Measurements from ENCODE around the gene ACSS3.
"Not testable (repeated sequence)": the region's sequence is repeated elsewhere in the genome, so short reads cannot be mapped to it uniquely, and the experiment has no call there.

ACSS3 gene, protein sequence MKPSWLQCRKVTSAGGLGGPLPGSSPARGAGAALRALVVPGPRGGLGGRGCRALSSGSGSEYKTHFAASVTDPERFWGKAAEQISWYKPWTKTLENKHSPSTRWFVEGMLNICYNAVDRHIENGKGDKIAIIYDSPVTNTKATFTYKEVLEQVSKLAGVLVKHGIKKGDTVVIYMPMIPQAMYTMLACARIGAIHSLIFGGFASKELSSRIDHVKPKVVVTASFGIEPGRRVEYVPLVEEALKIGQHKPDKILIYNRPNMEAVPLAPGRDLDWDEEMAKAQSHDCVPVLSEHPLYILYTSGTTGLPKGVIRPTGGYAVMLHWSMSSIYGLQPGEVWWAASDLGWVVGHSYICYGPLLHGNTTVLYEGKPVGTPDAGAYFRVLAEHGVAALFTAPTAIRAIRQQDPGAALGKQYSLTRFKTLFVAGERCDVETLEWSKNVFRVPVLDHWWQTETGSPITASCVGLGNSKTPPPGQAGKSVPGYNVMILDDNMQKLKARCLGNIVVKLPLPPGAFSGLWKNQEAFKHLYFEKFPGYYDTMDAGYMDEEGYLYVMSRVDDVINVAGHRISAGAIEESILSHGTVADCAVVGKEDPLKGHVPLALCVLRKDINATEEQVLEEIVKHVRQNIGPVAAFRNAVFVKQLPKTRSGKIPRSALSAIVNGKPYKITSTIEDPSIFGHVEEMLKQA

GRCh38 chr12:81077686-81078441 lies at the start of gene ACSS3:
Gene ACSS3, plus strand, starts transcription at chr12:81078079. Its CDS starts 42 bp downstream, at chr12:81078121.
- no peak for DNase-seq

- no peak for DNase-seq
These were observed 43.0 kb upstream of the ACSS3 start for GRCh38 chr12:81034926-81035325.

DNA sequence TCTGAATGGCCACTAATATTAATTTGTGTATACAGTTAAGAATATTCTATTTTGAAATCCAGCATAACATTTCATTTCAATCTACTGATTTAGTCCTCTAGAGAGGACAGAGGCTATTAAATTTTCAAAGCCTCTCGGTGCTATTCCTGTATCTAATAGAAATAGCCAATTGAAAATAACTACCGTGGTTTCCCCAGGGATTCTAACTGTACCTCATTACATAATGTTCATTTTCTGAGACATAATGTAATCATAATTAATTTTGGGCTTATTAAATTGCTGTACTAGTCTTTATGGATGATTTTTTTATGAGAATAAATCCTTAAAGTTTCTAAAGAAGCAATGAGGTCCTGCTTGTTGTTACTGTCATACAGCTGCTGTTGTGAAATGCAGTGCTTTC lies 38.6 kb upstream of the ACSS3 start:
- DNase-seq: no peak

- no peak for DNase-seq
These were observed 33.7 kb upstream of the ACSS3 start for GRCh38 chr12:81043979-81044740.

DNA sequence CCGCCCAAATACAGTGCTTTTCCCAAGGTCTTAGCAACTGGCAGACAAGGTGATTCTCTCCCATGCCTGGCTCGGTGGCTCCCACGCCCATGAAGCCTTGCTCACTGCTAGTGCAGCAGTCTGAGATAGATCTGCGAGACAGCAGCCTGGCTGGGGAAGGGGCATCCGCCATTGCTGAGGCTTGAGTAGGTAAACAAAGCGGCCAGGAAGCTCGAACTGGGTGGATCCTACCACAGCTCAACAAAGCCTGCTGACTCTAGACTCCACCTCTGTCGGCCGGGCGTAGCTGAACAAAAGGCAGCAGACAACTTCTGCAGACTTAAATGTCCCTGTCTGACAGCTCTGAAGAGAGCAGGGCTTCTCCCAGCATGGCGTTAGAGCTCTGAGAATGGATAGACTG lies 12.9 kb upstream of the ACSS3 start:
- not testable (repeated sequence) for DNase-seq

- DNase-seq: no peak
These were observed 7.0 kb upstream of the ACSS3 start for GRCh38 chr12:81070846-81071245.

GRCh38 chr12:81075539-81075938 lies 2.3 kb upstream of the ACSS3 start:
- DNase-seq: no peak

DNA sequence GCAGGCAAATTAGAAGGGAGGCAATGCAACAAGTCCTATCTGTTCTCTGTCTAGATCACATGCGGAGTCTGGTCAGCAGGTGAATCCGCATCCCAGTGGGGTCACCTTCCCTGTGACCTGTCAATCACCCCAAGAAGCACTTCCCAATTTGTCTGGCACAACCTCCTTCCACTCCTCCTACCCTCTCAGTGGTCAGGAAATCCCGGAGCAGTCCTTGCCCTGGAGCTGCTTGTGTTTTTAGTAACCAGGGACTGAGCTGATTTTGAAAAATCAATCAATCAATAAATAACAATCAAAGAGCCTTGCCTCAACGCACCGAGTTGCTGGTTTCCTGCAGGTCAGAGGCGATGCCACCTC lies 572 bp upstream of the ACSS3 start:
- no peak for DNase-seq

DNA sequence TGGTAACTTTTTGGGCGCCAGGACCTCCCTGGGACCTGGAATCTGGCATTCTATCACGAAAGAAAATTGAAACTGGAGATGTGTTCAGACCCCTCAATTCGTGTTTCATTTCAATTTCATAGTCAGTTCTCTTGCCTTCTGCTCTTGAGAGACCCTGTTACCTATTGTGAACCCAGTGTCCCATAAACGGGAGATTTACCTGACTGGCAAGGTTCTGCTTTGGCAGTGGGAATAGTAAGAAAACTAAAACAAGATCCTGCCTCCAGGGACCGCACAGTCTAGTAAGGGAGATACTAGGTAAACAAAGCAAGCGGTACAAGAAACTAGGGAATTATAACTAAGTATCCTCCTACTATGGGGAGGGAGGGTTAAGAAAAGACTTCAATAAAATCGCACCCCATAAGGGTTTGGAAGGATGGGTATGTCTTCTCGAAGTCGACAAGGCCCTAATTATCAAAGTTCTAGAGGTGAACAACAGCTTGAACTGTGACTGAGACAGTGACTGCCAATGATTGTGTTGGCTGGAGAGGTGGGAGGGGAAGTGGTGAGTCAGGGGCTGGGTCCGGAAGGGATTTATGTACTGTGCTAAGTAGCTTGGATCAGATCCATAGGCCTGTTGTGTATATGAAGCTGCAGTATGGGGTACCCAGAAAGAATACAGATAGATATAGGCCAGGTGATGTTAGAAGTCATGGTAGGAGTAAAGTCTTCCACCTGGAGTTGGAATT lies 754 bp downstream of the ACSS3 start:
- no peak for DNase-seq

- no peak for DNase-seq
These were observed 1.6 kb downstream of the ACSS3 start for GRCh38 chr12:81079280-81080076.

DNA sequence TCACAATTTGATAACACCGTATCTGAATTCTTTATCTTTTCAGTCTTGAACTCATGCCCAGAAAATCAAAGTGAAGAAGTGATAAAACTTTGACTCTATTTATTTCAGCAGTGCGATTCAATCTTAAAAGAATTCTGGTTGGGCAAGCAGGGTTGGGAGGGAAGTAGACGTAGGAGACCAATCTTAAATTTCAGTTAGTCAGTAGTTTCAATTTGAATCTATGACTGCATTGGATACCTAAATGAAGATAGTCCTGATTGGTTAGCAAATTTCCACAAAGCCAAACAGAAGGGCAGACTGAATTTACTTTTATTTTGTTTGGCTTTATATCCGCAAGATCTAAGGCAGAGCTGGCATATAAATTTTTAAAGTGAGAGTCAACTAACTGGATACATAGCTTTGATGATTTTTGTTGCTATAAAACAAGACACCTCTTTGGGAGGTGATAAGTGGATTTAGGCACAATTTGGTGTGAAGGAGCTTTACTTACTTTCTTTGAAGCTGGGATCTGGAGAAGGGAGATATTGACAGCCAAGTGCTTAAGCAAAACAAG lies 2.6 kb downstream of the ACSS3 start:
- DNase-seq: no peak

GRCh38 chr12:81081726-81082125 lies 3.8 kb downstream of the ACSS3 start:
- no peak for DNase-seq

GRCh38 chr12:81083018-81083417 lies 5.1 kb downstream of the ACSS3 start:
- no peak for DNase-seq

GRCh38 chr12:81083906-81084513 lies 6.1 kb downstream of the ACSS3 start:
- no peak for DNase-seq

- no peak for DNase-seq
These were observed 7.0 kb downstream of the ACSS3 start for GRCh38 chr12:81084811-81085350.

DNA sequence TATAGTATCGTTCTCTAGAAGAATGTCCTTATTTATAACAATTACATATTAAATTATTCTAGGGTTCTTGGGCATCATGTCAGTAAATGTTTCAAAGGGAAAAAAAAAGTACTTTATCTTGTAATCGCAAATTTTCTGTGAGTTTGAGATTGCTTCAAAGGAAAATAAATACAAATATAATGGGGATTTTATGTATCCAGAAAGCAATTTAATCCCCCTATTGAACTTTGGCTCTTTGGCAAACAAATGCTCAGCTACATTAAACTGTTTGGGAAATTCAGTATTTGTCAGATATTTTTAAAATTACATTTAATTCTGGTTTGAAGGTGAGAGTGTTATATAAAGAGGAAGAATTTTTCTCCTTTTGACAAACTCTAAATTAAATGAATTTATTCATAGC lies 8.0 kb downstream of the ACSS3 start:
- DNase-seq: no peak

- no peak for DNase-seq
These were observed 8.5 kb downstream of the ACSS3 start for GRCh38 chr12:81086342-81086741.

DNA sequence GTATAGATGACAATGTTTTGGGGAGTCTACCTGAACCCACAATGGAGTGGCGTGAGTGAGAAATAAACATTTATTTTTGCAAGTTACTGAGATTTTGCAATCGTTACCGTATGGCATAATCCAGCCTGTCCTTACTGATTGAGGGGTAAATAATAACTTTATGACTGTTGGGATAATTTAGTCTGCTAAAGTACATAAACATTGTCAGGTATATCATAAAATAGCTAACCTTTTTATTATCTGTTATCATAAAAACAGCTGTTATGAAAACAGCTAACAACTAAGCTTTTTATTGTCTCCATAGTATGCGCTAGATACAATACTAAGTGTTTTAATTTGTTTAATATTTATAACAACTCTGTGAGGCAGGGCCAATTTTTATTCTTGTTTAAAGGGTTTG lies 10.3 kb downstream of the ACSS3 start:
- no peak for DNase-seq

DNA sequence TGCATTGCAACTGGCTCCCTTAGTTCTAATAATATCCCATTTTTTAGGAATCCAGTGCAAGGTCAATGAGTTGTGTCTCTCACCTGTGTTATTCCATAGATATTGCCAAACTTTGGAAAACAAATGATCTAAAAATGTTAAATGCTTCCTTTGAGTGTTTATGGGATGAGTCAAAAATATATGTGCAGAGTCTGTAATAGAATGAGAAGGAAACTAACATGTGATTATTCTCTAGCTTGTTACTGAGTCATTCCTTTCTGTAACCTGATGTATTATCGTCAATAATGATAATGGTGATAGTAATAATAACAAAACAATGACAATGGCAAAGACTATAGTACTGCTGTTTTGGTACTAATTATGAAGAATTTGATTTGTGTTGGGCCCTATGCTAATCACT lies 11.5 kb downstream of the ACSS3 start:
- no peak for DNase-seq

- DNase-seq: no peak
These were observed 14.2 kb downstream of the ACSS3 start for GRCh38 chr12:81092053-81092452.
